Nephron (organoid): Measurements from ENCODE around the gene RFX5.
A peak's percentile ranks its signal among the peaks of the same experiment; 100 is the strongest.

Experiments used
- H3K27ac Mint-ChIP-seq, 3 experiments: 2 replicates each; pipeline ENCODE4 v1.8.0; 2020; ENCODE audit warnings: mixed read lengths in 3 of 3, mild to moderate bottlenecking in 2 of 3, moderate library complexity in 1 of 3
- H3K27me3 Mint-ChIP-seq: 2 replicates; pipeline ENCODE4 v1.8.0; 2021; ENCODE audit warnings: low read depth, mild to moderate bottlenecking, moderate library complexity, mixed read lengths
- H3K36me3 Mint-ChIP-seq: 2 replicates; pipeline ENCODE4 v1.8.0; 2020; ENCODE audit warnings: low read depth, mixed read lengths
- H3K4me1 Mint-ChIP-seq: 2 replicates; pipeline ENCODE4 v1.8.0; 2020; ENCODE audit warnings: mixed read lengths
- H3K4me3 Mint-ChIP-seq, 3 experiments: 2 replicates each; pipeline ENCODE4 v1.8.0; 2020; ENCODE audit warnings: mild to moderate bottlenecking in 3 of 3, mixed read lengths in 3 of 3, moderate library complexity in 2 of 3
- H3K9me3 Mint-ChIP-seq: 2 replicates; pipeline ENCODE4 v1.8.0; 2020; ENCODE audit warnings: mixed read lengths
- CTCF ChIP-seq, 3 experiments: fragments of 200-600 bp; sonication (generic); IDR thresholded peaks; one replicate each; pipeline ENCODE4 v1.5.0; 2021; ENCODE audit warnings: antibody characterized with exemption in 3 of 3; ENCODE audit not compliant: unreplicated experiment in 3 of 3

Gene RFX5

DNA sequence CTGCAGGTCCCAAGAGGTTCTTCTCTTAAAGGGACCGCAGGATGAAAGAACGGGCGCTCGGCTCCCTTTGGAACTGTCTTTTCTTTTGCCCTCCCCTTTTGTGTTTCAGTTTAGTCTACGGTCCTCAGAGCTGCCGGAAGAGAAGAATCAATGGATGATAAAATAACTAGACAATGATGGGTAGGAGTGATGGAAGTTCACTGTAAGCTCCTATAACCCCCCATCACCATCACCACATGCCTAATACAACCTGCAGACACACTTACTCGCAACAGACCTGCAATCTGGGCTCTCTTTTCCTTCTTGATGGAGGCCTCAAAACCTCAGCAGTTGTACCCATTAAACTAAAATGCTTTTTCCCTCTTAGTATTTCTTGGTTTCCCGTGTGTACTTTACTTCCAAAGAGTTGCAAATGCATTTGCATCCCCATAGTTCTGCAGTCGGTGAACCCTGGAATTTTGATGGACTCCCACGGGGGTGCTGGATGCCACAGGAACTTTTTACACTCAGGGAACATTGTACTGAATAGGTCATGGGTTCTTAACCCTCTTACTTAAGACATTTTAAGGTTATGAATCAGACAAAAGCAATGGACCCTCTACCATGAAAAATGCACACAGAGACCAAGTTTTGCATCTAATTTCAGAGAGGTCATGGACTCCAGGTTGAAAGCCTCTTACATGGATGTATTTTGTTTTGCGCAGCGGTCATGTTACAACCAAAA, 633 bp upstream of the RFX5 start:
- no peaks in the 10 kb centered on the region for H3K27me3 Mint-ChIP-seq
- H3K4me1 Mint-ChIP-seq, result peaks cover 22% of the 10 kb centered on the region
- peaks cover 27% of the 10 kb centered on the region for H3K36me3 Mint-ChIP-seq
- no peak for TF ChIP-seq CTCF (IDR thresholded peaks at IDR 0.05; ENCODE audit: unreplicated experiment in 3 of 3)
- peak overlapping the region; percentile 97 to 99 (median 99) for H3K27ac Mint-ChIP-seq
- H3K4me3 Mint-ChIP-seq, result peak overlapping the region; percentile 91 to 95 (median 95)
- H3K9me3 Mint-ChIP-seq, result peaks cover 12% of the 10 kb centered on the region

DNA sequence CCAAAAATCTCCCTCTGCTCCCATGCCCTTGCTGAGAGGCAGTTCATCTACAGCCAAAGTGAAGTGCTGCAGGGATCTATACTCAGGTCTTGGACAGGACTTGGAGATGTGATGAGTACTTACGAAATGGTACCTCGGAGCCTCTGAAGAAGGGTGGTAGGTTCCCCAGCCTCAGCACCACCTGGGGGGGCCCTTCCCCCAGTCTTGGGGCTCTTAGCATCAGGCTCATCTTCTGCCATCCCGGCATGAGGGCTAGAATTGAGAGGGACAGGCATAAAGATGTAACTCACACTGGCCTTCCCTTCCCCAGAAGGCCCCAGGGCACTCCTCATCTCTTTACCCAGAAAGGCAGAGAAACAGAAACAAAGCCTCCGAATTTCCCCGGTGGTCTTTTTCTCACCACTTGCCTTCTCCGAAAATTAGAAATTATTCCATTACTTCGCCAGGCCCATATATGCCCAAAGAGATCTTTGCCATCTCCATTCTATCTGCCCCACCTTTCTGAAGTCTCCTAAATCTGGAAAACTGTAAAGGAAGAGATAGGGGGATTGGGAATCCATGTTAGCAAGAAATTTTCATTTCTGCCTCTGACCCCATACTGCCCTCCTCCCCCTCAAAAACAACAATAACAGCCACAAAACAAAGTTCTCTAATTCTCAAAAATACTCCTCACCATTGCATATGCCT, 827 bp downstream of the RFX5 start:
- Mint-ChIP-seq H3K36me3 (peaks cover 29% of the 10 kb centered on the region), H3K27ac (peak overlapping the region; percentile 97 to 99 (median 99)), H3K4me1 (peaks cover 22% of the 10 kb centered on the region), H3K4me3 (peak overlapping the region; percentile 91 to 95 (median 95)), H3K27me3 (no peaks in the 10 kb centered on the region), H3K9me3 (peaks cover 4% of the 10 kb centered on the region)
- TF ChIP-seq CTCF (IDR thresholded peaks at IDR 0.05; ENCODE audit: unreplicated experiment in 3 of 3), result no peak

GRCh38 chr1:151344291-151344690, 2.8 kb downstream of the RFX5 start:
- Mint-ChIP-seq H3K9me3 (no peaks in the 10 kb centered on the region), H3K27ac (no peak overlapping the region), H3K4me1 (peaks cover 28% of the 10 kb centered on the region), H3K36me3 (peaks cover 25% of the 10 kb centered on the region), H3K27me3 (no peaks in the 10 kb centered on the region), H3K4me3 (peak overlapping the region in 2 of 3 experiments; percentile 54 to 62)
- TF ChIP-seq CTCF (IDR thresholded peaks at IDR 0.05; ENCODE audit: unreplicated experiment in 3 of 3), result no peak

- peaks cover 28% of the 10 kb centered on the region for H3K4me1 Mint-ChIP-seq
- peaks cover 25% of the 10 kb centered on the region for H3K36me3 Mint-ChIP-seq
- H3K27ac Mint-ChIP-seq, result peak overlapping the region in 2 of 3 experiments; percentile 26 to 65
- peak overlapping the region; percentile 24 to 62 (median 60) for H3K4me3 Mint-ChIP-seq
- H3K9me3 Mint-ChIP-seq, result no peaks in the 10 kb centered on the region
- TF ChIP-seq CTCF (IDR thresholded peaks at IDR 0.05; ENCODE audit: unreplicated experiment in 3 of 3), result no peak
- no peaks in the 10 kb centered on the region for H3K27me3 Mint-ChIP-seq
These were observed 3.5 kb downstream of the RFX5 start for GRCh38 chr1:151343587-151343986.

- Mint-ChIP-seq H3K27me3 (no peaks in the 10 kb centered on the region), H3K27ac (peak overlapping the region in 2 of 3 experiments; percentile 26 to 36), H3K4me3 (no peak overlapping the region), H3K4me1 (peaks cover 25% of the 10 kb centered on the region), H3K9me3 (no peaks in the 10 kb centered on the region), H3K36me3 (peaks cover 25% of the 10 kb centered on the region)
- no peak for TF ChIP-seq CTCF (IDR thresholded peaks at IDR 0.05; ENCODE audit: unreplicated experiment in 3 of 3)
These were observed 4.5 kb downstream of the RFX5 start for GRCh38 chr1:151342569-151342968.
